Measurements from ENCODE around the gene RARRES1.

Gene RARRES1

GRCh38 chr3:158649791-158650190 lies 82.5 kb downstream of the RARRES1 start:
- H3K9me3 Mint-ChIP-seq = no peaks in the 10 kb centered on the region
- H3K4me3 Mint-ChIP-seq = no peak overlapping the region
- peaks cover 34% of the 10 kb centered on the region for H3K36me3 Mint-ChIP-seq (ENCODE audit: low read depth)
- peaks cover 17% of the 10 kb centered on the region for H3K4me1 Mint-ChIP-seq
- no peak for DNase-seq
- TF ChIP-seq CTCF (IDR thresholded peaks at IDR 0.05) = no peak
- H3K27me3 Mint-ChIP-seq (ENCODE audit: low read depth, poor library complexity) = no peaks in the 10 kb centered on the region
- H3K27ac Mint-ChIP-seq = no peak overlapping the region

Measured in nephron progenitor cell (in vitro differentiated cells).